Breast epithelium (tissue), 3 donors: Measurements from ENCODE around the gene ANKRD11.

Experiments used
- POLR2AphosphoS5 ChIP-seq, 3 donors: sonication (generic); formaldehyde crosslinking; IDR thresholded peaks; one replicate each; pipeline ENCODE4 v1.6.1; 2017; ENCODE audit warnings: antibody characterized with exemption in 3 of 3
- TF ChIP-seq, protein P1 (sequence below), 3 donors: fragments of 450-650 bp; IDR thresholded peaks; one replicate each; pipeline ENCODE4 v1.5.1; 2016 to 2017; ENCODE audit warnings: antibody characterized with exemption in 3 of 3, mild to moderate bottlenecking in 3 of 3, moderate library complexity in 3 of 3

DNA sequence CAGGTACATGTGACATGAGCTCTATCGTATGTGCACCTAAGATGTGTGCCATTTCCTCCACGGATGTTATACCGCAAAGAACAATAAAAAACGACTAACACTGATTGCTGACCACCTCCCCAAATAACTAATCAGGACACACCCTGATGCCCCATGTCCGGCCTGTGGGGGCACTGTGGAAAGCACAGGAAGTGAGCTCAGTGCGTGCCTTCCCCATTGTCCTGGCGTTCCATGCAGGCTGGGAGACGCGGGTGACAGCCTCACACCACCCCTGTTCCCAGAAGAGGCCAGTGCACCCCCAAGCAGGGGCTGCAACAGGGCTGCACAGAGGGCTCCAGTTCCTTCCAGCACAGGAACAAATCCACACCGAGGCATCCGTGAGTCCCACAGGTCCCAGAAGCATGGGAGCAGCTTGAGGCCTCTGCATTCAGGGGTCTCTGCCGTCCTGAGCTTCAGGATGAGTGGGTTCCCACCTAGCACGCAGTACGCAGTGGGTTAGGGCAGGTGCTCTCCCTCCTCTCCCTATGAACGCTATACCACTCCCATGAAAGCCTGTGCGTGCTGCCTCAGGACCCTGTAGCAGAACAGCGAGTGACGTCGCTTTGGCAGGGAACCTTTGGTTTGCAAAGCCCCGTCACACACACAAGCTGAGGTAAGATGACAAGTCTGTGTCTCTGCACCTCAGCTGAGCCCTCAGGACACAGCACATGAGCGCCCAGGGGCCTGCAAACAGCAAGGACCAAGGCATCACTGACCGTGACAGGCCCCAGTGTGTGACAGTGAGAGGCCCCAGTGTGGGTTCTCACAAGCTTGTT lies 155.2 kb downstream of the ANKRD11 start:
- TF ChIP-seq, protein P1, sequence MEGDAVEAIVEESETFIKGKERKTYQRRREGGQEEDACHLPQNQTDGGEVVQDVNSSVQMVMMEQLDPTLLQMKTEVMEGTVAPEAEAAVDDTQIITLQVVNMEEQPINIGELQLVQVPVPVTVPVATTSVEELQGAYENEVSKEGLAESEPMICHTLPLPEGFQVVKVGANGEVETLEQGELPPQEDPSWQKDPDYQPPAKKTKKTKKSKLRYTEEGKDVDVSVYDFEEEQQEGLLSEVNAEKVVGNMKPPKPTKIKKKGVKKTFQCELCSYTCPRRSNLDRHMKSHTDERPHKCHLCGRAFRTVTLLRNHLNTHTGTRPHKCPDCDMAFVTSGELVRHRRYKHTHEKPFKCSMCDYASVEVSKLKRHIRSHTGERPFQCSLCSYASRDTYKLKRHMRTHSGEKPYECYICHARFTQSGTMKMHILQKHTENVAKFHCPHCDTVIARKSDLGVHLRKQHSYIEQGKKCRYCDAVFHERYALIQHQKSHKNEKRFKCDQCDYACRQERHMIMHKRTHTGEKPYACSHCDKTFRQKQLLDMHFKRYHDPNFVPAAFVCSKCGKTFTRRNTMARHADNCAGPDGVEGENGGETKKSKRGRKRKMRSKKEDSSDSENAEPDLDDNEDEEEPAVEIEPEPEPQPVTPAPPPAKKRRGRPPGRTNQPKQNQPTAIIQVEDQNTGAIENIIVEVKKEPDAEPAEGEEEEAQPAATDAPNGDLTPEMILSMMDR (IDR thresholded peaks at IDR 0.05), result no peak
- TF ChIP-seq POLR2AphosphoS5 (IDR thresholded peaks at IDR 0.05), result no peak
